SK-N-SH (cell line): ENCODE measurements around the gene GDF2.

Source experiments
- CTCF ChIP-seq: fragments of 200-600 bp; sonication (generic); IDR thresholded peaks from 2 replicates; pipeline ENCODE4 v1.6.1; 2017; ENCODE audit warnings: antibody characterized with exemption, mild to moderate bottlenecking, moderate library complexity
- RAD21 ChIP-seq: IDR thresholded peaks from 2 replicates; pipeline ENCODE4 v1.6.1; 2012; ENCODE audit warnings: mild to moderate bottlenecking, low read length
- TCF12 ChIP-seq: IDR thresholded peaks from 2 replicates; pipeline ENCODE4 v1.4.0; 2012

GRCh38 chr10:47311932-47312662, 10.2 kb upstream of the GDF2 start:
- TF ChIP-seq CTCF (peak; percentile 80), RAD21 (peak; percentile 97), TCF12 (no peak)
